Activated CD4-positive, alpha-beta T cell treated with anti-CD3 and anti-CD28 coated beads, Interleukin-2, Interleukin-4, amounts not matched to agents 100 ng/mL and 50 ng/mL, durations not matched to agents 16 hours and 8 hours (primary cell): ENCODE data around the gene LRRC3.

Experiments used
- DNase-seq: peaks from one replicate; pipeline ENCODE4 v3.0.0-alpha.2; 2020; ENCODE audit warnings: low spot score

The LRRC3 gene

DNA sequence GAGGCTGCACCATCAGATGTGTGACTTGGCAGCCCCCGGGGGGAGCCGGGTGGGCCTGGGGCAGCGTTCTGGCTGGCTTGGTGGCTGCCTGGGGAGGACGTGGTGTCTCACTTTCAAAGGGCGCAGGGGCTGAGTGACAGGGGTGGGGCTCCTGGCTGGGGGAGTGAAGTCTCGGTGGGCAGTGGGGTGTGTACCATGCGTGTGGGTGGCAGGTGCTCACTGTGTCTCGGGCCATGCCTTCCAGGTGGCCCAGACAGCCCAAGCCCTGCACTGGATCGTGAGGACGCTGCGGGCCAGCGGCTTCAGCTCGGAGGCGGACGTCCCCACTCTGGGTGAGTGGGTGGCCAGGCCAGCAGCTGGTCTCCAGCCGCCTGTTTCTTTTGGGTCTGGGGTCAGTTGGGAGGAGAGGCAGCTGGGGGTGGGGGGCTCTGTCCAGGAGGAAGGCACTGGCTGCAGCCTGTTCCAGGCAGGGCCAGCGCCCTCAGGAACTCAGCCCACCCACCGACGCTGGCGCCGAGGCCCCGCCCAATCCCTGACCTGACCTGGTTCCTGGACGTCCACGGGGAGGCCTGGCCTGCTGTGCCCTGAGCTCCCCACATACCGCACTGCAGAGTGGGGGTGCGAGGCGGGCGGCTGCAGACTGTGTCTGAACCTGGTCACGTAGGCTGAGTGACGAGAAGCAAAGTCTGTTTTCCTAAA, 30.6 kb upstream of the LRRC3 start:
- no peak for DNase-seq

DNA sequence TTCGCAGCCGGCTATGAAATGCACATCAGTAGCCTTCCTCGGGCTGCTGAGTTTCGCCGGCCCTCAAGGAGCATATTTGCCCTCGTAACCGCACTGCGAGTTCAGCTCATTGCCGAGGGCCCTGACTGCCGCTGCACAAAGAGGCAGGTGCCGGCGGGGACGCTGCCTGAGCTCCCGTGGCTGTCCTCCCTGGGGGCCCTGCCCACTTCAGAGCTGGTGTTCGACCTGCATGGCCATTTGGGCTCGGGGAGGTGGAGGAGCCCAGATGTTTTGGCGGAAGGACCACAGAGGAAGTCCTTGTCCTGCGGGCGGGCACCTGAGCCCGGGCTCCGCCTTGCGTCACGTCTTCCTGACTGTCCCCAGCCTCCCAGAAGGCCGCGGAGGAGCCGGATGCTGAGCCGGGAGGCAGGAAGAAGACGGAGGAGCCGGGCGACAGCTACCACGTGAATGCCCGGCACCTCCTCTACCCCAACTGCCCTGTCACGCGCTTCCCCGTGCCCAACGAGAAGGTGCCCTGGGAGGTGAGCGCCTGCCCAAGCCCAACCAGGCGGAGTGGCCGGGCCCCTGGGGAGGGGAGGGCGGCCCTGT, 29.9 kb upstream of the LRRC3 start:
- DNase-seq: no peak

DNA sequence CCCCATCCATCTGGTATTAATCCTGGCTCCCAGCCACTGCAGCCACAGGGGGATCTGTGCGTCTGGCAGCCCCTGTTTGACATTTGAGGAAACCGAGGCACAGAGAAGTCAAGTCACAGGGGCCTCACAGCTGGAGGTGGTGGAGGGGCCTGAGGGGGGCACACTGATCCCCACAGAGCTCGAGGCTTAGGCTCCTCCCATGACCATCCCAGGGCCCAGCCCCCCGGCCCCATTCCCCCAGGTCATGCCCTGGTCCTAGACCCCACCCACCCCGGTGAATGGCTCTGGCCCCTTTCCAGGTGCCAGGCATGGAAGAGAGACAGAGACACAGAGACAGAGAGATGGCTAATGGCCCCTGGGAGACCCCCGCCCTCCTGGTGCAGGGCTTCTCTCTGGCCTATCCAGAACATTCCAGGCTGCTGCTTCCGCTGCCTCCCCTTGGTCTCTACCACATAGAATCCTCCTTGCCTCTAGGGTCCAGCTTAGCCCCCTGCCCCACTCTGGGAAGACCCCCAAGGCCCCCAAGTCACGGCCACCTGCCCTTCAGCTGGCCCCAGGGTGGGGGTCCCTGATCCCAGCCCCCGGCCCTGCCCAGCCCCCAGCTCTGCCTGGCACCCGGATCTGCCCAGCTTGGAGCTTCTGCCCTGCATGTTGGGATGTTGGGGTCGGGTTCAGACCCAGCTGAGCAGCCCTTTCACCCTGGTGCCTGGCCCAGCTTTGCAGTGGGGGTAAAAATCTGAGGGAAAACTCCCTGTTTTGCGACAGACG, 29.2 kb upstream of the LRRC3 start:
- no peak for DNase-seq

DNA sequence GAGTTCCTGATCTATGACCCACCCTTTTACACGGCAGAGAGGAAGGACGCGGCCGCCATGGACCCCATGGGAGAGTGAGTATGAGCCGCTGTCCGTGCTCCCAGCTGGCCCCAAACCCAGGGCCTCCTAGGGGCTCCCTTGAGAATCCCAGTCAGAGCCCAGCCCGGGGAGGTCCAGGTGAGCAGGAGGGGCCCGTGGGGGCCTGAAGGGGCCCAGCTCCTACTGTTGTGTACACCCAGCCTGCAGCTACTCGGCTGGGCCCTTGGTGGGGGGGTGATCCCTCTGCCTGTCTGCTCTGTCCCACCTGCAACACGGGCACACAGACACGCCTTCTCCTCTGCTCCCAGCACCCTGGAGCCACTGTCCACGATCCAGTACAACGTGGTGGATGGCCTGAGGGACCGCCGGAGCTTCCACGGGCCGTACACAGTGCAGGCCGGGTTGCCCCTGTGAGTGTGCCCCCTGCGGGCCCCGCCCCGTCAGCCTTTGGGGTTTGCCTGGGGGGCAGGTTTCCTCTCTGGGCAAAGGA, 28.6 kb upstream of the LRRC3 start:
- DNase-seq: no peak

DNA sequence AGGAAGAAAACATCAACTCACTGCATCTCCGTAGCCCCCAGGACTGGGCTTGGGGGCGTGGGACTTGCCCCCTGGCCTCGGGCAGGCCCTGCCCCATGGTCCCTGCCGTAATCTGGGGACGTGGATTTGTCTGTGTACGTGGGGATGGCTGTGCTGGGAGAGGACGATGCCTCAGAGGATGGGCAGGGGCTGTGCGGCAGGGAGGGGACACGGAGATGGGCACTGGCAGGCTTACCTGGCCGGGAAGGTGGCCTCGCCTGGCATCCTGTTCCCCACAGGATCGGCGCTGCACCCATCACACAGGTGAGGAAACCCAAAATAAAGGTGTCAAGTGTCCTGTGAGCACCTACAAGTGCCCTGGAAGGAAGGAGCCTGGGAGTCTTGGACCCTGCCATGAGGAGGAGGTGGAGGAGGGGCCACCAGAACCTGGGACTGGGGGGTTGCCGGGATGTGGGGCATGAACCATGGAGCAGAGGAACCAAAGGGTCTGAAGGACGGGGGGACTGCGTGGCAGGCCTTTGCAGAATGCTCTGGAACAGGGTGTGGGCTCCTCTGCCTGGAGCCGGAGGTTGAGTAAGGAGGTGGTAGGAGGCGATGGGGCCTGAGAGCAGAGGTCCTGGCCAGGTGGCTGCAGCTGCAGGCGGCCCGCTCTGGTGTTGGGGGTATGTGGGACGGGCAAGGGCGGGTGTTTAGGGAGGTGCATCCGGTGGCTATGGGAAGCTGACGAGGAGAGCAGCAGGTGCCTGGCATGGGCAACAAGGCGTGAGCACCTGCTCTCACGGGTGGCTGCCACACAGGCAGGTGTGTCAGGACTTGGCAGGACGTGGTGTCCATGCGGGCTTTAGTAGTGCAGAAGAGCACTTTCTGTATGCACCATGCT, 27.8 kb upstream of the LRRC3 start:
- DNase-seq: no peak

DNA sequence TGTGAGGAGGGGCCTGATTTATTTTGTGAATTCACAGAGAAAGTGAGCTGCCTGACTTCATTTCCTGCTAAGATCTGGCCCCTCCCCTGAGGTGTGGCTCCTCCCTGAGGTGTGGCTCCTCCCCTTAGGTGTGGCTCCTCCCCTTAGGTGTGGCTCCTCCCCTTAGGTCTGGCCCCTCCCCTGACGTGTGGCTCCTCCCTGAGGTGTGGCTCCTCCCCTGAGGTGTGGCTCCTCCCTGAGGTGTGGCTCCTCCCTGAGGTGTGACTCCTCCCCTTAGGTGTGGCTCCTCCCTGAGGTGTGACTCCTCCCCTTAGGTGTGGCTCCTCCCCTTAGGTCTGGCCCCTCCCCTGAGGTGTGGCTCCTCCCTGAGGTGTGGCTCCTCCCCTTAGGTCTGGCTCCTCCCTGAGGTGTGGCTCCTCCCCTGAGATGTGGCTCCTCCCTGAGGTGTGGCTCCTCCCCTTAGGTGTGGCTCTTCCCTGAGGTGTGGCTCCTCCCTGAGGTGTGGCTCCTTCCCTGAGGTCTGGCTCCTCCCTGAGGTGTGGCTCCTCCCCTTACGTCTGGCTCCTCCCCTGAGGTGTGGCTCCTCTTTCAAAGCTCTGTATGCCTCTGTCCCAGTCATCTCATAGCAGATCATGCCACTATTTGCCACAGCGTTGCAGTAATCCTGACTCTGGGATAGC, 26.9 kb upstream of the LRRC3 start:
- DNase-seq: peak; percentile 32

DNA sequence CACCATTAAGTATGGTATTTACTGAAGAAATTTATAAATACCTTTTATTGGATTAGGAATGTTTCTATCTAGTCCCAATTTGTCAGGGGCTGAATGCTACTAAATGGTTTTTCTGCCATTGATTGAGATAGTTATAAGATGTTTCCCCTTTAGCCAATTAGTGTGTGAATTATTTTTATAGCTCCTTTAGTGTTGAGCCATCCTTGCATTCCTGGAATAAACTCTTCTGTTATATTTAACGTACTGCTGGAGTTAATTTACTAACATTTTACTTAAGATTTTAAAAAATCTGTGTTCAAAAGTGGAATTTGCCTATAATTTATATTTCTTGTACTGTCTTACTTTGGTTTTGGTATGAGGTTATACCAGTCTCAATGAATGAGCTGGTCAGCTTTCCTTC, 25.4 kb upstream of the LRRC3 start:
- no peak for DNase-seq

DNA sequence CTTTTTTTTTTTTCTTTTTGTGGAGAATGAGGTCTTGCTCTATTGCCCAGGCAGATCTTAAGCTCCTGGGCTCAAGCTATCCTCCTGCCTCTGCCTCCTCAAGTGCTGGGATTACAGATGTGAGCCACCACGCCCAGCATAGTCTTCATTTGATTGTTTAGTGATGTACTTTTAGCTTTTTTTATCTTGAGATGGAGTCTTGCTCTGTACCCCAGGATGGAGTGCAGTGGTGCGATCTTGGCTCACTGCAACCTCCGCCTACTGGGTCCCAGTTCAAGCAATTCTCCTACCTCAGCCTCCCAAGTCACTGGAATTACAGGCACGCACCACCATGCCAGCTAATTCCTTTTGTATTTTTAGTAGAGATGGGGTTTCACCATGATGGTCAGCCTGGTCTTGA, 24.0 kb upstream of the LRRC3 start:
- DNase-seq: no peak

DNA sequence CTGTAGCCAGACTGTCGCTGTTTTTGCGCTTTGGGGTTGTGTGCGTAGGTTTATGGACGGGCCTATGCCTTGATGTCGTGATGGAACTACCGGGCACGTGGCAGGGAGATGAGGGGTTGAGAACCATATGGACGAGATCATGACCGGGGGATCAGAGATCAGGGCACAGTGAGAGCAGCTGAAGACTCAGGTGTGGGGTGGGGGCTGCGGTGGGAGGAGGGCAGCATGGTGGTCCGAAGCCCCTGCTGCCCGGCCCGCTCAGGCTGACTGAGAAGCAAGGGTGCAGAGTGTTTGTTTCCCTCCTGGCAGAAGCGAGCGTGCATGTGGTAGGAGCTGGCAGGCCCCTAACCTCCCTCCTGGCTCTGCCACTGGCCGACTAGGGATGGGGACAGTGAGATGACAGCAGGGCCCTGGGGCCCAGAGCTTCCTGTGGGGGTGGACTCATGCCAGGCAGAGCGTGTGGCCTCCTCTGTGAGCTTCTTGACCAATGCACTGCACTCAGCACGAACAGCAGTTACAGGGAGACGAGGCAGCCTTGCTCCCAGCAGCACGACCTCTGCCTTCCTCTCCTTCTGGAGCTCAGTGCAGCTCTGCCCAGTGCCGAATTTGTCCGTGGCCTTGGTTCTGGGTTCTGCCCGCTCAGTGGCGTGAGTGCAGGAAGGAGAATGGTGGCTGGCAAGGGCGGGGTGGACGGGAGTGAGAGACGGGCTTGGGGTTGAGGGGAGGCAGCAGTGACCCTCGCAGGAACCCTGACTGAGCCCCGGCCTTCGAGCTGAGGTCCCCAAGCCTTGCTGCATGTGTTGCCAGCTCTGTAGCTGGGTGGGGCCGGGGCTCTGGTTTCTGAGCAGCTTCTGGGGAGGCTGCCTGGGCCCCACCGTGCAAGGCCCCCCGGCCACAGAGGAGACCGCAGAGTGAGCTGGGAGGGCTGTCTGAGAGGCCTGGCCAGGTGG, 22.2 kb upstream of the LRRC3 start:
- DNase-seq: no peak

DNA sequence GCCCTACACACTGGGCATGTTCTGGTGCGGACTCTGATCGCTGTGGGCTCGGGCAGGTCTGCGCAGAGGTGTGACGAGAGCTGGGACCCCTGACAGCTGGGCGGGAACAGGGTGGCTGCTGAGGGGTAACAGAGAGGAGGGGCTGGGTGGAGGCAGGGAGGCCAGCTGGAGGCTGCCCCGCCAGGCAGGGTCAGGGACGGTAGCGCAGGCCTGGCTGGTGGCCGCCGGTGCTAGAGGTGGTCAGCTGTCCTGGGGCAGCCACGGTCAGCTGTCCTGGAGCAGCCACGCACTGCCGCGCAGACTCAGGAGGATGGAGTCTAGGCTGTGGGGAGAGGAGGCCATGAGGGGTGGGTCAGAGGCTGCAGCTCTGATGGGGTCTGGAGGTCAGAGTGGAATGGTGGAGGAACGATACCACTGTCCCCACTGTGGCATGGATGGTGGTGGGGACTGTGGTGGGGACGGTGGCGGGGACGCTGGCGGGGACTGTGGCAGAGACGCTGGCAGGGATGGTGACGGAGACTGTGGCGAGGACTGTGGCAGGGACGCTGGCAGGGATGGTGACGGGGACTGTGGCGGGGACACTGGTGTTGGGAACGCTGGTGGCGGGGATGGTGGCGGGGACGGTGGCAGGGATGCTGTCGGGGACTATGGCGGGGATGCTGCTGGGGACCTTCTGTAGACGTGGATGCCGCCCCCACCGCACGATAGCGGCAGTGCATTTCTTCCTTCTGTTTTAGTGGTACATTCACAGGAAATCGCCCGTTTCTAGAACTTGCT, 21.3 kb upstream of the LRRC3 start:
- DNase-seq: no peak

DNA sequence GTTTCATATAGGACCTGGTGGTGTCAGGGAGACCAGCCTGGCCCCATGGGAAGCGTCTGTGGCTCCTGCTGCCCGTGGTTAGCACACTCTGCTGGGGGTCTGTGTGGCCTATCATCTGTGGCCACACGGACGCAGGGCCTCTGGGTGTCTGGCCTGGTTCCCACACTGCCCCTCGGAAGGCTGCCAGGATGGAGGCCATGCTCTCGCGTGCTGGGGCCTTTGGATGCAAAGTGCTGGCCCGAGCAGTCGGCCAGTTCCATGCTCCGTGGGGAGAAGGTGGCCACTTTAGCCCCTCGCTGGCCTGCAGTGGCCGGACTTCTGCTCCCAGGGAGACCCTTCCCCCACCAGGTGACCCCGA, 20.8 kb upstream of the LRRC3 start:
- no peak for DNase-seq

DNA sequence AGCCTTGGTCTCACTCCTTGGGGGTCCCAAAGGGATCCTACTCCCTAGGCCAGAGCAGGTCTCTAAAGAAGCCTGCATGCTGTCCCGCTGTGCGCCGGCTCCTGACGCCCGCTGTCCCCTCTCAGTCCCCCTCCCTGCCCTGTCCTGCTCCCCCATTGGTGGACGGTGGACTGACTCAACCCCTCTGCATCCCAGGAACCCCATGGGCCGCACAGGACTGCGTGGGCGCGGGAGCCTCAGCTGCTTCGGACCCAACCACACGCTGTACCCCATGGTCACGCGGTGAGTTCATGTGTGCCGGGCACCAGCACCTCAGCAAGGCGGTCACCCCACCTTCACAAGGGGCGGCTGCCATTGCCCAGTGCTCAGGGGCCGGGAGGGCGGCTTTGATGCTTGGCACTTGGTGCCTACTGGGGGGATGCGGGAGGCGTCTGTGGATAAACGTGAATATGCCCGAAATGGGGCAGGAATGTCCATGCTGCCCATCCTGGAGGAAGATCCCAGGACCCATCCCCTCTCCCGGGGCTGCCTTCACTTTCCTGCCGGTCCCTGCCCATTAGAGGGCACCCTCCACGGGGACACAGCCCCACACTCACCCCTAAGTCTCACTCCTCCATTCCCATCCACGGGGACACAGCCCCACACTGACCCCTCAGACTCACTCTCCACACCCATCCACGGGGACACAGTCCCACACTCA, 20.2 kb upstream of the LRRC3 start:
- no peak for DNase-seq

DNA sequence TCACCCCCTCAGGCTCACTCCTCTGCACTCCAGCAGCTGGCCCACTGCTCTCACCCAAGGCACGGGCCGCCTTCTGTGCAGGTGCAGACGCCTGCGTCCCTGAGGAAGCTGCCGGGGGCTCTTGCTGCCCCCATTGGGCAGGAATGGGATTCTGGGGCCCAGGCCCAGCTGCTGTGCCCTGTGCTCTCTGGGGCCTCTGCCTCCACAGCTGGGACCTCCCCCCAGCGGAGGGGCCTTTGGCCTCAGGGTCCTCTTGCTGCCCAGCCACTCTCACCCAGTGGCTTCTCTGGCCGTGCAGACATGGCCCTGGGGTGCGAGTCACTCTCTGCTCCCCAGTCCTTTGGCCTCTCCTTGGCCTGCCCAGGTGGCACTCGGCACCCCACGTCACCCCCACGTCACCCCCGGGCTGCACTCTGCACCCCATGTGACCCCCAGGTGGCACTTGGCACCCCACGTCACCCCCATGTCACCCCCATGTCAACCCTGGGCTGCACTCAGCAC, 19.1 kb upstream of the LRRC3 start:
- DNase-seq: no peak

DNA sequence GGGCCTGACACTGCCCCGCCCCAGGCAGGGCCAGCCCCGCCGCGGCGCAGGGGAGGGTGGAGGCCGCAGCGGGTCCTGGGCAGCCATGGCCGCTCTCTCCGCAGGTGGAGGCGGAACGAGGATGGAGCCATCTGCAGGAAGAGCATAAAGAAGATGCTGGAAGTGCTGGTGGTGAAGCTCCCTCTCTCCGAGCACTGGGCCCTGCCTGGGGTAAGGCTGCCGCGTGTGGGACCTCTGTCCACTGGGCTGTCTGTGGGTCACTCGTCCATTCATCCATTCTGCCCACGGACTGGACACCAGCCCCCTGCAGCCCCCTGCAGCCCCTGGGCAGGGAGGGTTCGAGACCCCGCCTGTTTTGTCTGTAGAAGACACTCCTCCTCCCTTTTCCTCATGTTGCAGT, 18.4 kb upstream of the LRRC3 start:
- DNase-seq: no peak

DNA sequence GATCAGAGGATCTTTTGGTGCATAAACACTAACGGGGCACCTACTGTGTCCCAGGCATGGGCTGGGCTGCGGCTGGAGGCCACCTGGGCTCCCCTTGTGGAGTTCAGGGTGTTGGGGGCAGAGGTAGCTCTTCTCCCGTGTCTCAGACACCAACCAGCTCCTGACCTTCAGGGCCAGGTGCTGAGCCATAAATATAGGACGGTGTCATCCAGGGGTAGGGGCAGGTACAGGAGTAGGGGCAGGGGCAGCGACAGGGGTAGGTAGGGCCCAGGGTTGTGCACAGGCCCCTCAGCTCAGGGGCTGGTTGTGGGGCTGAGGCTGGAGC, 18.0 kb upstream of the LRRC3 start:
- no peak for DNase-seq

DNA sequence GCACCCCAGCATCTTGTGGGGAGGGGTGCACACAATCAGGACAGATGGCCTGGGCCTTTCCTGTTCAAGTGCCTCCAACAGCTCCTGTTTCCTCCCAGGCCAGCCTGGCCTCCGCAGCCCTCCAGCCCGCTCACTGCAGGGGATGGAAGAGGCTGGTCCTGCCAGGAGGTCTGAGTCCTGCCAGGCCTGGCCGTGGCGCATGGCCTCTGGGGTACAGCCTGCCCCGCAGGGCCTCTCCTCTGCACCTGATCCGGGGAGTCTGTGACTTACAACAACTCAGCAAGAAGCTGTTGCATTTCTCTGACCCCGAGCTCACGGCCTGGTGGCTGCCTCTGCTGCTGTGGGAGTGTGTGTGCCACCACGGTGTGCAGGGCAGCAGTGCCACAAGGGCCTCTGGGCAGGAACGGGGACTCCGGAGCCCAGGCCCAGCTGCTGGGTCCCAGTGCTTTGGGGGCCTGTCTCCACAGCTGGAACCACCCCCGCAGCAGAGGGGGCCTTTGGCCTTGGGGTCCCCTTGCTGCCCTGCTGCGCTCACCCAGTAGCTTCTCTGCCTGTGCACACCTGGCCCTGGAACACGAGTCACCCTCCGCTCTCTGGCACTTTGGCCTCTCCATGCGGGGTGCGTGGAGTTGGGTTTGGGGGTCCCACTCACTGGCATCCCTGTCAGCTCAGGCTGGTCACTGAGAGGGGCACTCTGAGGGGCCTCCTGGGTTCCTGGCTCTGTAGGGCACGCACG, 17.4 kb upstream of the LRRC3 start:
- no peak for DNase-seq

DNA sequence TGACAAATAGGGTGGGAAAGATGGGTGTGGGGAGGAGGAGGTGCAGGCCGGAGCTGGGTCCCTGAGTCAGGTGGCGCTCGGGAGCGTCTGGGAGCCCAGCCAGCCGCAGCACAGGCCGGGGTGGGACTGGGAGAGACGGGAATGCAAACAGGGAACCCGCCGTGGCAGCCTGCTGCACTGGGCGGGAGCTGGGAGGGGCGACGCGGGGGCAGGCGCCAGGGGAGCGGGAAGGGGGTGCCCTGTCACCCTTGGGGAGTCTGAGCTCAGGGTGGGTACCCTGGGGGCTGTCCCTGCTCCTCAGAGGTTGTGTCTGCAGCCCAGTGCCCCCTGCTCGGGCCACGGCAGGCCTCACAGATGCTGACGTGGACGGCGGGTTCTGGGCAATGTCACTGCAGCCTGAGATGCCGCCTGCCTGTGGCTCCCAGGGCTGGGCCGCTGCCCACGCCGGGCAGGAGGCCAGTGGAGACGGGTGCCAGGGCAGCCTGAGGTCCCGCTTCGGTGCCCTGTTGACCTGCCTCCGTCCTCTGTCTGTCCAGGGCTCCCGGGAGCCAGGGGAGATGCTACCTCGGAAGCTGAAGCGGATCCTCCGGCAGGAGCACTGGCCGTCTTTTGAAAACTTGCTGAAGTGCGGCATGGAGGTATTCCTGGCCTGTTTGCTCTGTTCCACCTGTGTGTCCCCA, 16.6 kb upstream of the LRRC3 start:
- DNase-seq: no peak

DNA sequence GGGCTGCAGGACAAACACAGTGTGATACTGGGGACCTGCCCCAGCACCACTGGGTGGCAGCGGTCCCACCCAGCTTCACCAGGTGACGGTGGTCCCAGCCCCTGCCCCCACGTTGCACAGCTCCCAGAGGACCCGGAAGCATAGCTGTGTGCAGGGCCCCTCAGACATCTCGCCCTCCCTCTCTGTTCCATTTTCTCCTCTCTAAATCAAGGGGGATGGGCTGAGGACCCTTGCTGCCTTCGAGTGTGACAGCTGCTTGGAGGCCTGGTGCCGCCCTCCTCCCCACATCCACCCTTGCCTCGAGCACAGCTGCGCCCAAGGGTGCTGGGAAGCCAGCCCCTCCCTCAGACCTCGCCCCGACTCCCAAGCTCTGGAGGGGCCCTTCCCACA, 16.1 kb upstream of the LRRC3 start:
- no peak for DNase-seq
